ENCODE measurements around the gene CCDC93.
"Not testable (repeated sequence)": the region's sequence is repeated elsewhere in the genome, so short reads cannot be mapped to it uniquely, and the experiment has no call there.

The CCDC93 gene

GRCh38 chr2:118045286-118045685 is 31.4 kb upstream of the CCDC93 start:
- DNase-seq (ENCODE audit: low read depth, low spot score) = no peak

GRCh38 chr2:118044854-118045253 is 31.0 kb upstream of the CCDC93 start:
- DNase-seq (ENCODE audit: low read depth, low spot score) = no peak

- no peak for DNase-seq (ENCODE audit: low read depth, low spot score)
Observed at GRCh38 chr2:118044103-118044716, 30.3 kb upstream of the CCDC93 start.

- DNase-seq (ENCODE audit: low read depth, low spot score) = no peak
Observed at GRCh38 chr2:118040891-118041290, 27.0 kb upstream of the CCDC93 start.

- DNase-seq (ENCODE audit: low read depth, low spot score) = no peak
Observed at GRCh38 chr2:118032169-118033013, 18.5 kb upstream of the CCDC93 start.

GRCh38 chr2:118031566-118031965 is 17.7 kb upstream of the CCDC93 start:
- DNase-seq (ENCODE audit: low read depth, low spot score) = no peak

GRCh38 chr2:118029025-118029424 is 15.2 kb upstream of the CCDC93 start:
- DNase-seq (ENCODE audit: low read depth, low spot score) = no peak

GRCh38 chr2:118021356-118021755 is 7.5 kb upstream of the CCDC93 start:
- DNase-seq (ENCODE audit: low read depth, low spot score) = no peak

GRCh38 chr2:118019821-118020220 is 6.0 kb upstream of the CCDC93 start:
- no peak for DNase-seq (ENCODE audit: low read depth, low spot score)

GRCh38 chr2:118016911-118017310 is 3.0 kb upstream of the CCDC93 start:
- DNase-seq (ENCODE audit: low read depth, low spot score) = no peak

- not testable (repeated sequence) for DNase-seq (ENCODE audit: low read depth, low spot score)
Observed at GRCh38 chr2:118015761-118016160, 1.9 kb upstream of the CCDC93 start.

- no peak for DNase-seq (ENCODE audit: low read depth, low spot score)
Observed at GRCh38 chr2:118014492-118014824, 588 bp upstream of the CCDC93 start.

GRCh38 chr2:118013221-118013723 is 598 bp downstream of the CCDC93 start:
- no peak for DNase-seq (ENCODE audit: low read depth, low spot score)

GRCh38 chr2:118012778-118013177 is 1.1 kb downstream of the CCDC93 start:
- DNase-seq (ENCODE audit: low read depth, low spot score) = no peak

GRCh38 chr2:118010473-118010872 is 3.4 kb downstream of the CCDC93 start:
- DNase-seq (ENCODE audit: low read depth, low spot score) = no peak

GRCh38 chr2:118006861-118007260 is 7.0 kb downstream of the CCDC93 start:
- no peak for DNase-seq (ENCODE audit: low read depth, low spot score)

- no peak for DNase-seq (ENCODE audit: low read depth, low spot score)
Observed at GRCh38 chr2:118006326-118006725, 7.5 kb downstream of the CCDC93 start.

- peak; percentile 61 for DNase-seq (ENCODE audit: low read depth, low spot score)
Observed at GRCh38 chr2:118003396-118003824, 10.5 kb downstream of the CCDC93 start.

GRCh38 chr2:118000041-118000440 is 13.8 kb downstream of the CCDC93 start:
- DNase-seq (ENCODE audit: low read depth, low spot score) = no peak

GRCh38 chr2:117997872-117998454 is 15.9 kb downstream of the CCDC93 start:
- DNase-seq (ENCODE audit: low read depth, low spot score) = no peak

- no peak for DNase-seq (ENCODE audit: low read depth, low spot score)
Observed at GRCh38 chr2:117996525-117996924, 17.3 kb downstream of the CCDC93 start.

- DNase-seq (ENCODE audit: low read depth, low spot score) = no peak
Observed at GRCh38 chr2:117994729-117995128, 19.1 kb downstream of the CCDC93 start.
